HepG2 (cell line): ENCODE results near the gene HIF3A. TPM values are rescaled to one million over a fixed set of nuclear protein-coding genes. Genes with fewer than 3 reads are reported as not detected.

Source experiments
- ATAC-seq: fragments of 200-7000 bp; cut with Tn5 transposase; 3 replicates; pipeline ENCODE4 v1.9.1; 2020; ENCODE audit warnings: mild to moderate bottlenecking, moderate library complexity
- BruUV-seq: library from RNA; stranded (reverse); fragments of 400-500 nt; replicated peaks from 2 replicates; lab custom pipeline; 2021; lab: Mats Ljungman, UMichigan
- CTCF ChIA-PET: fragments of 300-600 bp; formaldehyde crosslinking; extraction: SDS; loops from one replicate; lab custom pipeline; 2021; ENCODE audit warnings: low total read pairs, inconsistent platforms, low intra/inter-chr PET ratio; lab: Yijun Ruan, JAX
- POLR2A ChIA-PET: fragments of 350-600 bp; sonication (Branson Sonifier 250); formaldehyde crosslinking; loops from one replicate; lab custom pipeline; 2020; ENCODE audit warnings: antibody characterized with exemption, inconsistent platforms; lab: Yijun Ruan, JAX
- DNase-seq: peaks from one replicate; pipeline ENCODE4 v3.0.0-alpha.2; 2015; ENCODE audit warnings: low spot score
- FAIRE-seq: peaks from 3 replicates; lab custom pipeline; 2011; peaks lifted over from hg19 to GRCh38; lab: Jason Lieb, UNC
- H2AFZ ChIP-seq: one replicate; pipeline ENCODE4 v1.6.1; 2011; ENCODE audit warnings: low read length, inconsistent platforms
- H3K27ac ChIP-seq: fragments of 300-600 bp; 3 replicates; pipeline ENCODE4 v1.8.0; 2011; ENCODE audit warnings: mixed run types, mild to moderate bottlenecking, mixed read lengths, low read length, inconsistent platforms; ENCODE audit not compliant: insufficient read depth; ENCODE audit errors: extremely low read length
- H3K27me3 ChIP-seq, 2 experiments: fragments of 200-600 bp in 1 of 2; 2 replicates in 1 of 2; 3 replicates in 1 of 2; pipeline versions ENCODE4 v1.6.0 to v1.8.0; 2011; ENCODE audit warnings: low read length in 2 of 2, mild to moderate bottlenecking in 2 of 2, moderate library complexity in 2 of 2, inconsistent platforms in 1 of 2; ENCODE audit not compliant: insufficient read depth in 2 of 2, control insufficient read depth in 1 of 2
- H3K36me3 ChIP-seq, 2 experiments: fragments of 200-600 bp in 1 of 2; replicated peaks in 1 of 2; 2 replicates in 1 of 2; 3 replicates in 1 of 2; pipeline versions ENCODE4 v1.5.1 to v1.8.0; 2011; ENCODE audit warnings: low read length in 2 of 2, inconsistent platforms in 1 of 2; ENCODE audit not compliant: insufficient read depth in 2 of 2, control insufficient read depth in 1 of 2
- H3K4me1 ChIP-seq: 2 replicates; pipeline ENCODE4 v1.5.1; 2012; ENCODE audit warnings: low read length, inconsistent platforms; ENCODE audit not compliant: insufficient read depth
- H3K4me2 ChIP-seq: 2 replicates; pipeline ENCODE4 v1.6.0; 2011; ENCODE audit warnings: low read depth, low read length, inconsistent platforms
- H3K4me3 ChIP-seq, 3 experiments: fragments of 200-600 bp in 1 of 3; sonication (generic), shearing (Covaris generic) in 1 of 3; replicated peaks in 1 of 3; 2 replicates each; pipeline ENCODE4 v1.5.1; 2011 to 2016; ENCODE audit warnings: low read length in 3 of 3, inconsistent platforms in 2 of 3, low read depth in 2 of 3, mild to moderate bottlenecking in 2 of 3, control low read depth in 1 of 3, mixed read lengths in 1 of 3; ENCODE audit not compliant: insufficient read depth in 1 of 3
- H3K79me2 ChIP-seq: one replicate; pipeline ENCODE4 v1.6.1; 2011; ENCODE audit warnings: low read length, inconsistent platforms; ENCODE audit not compliant: insufficient read depth
- H3K9ac ChIP-seq: 2 replicates; pipeline ENCODE4 v1.6.0; 2011; ENCODE audit warnings: mild to moderate bottlenecking, low read depth, low read length, inconsistent platforms; ENCODE audit not compliant: insufficient read depth
- H3K9me3 ChIP-seq: 2 replicates; pipeline ENCODE4 v1.5.1; 2012; ENCODE audit warnings: mild to moderate bottlenecking, low read length
- H4K20me1 ChIP-seq: 2 replicates; pipeline ENCODE4 v1.6.0; 2011; ENCODE audit warnings: inconsistent platforms, mild to moderate bottlenecking, low read length, moderate library complexity; ENCODE audit not compliant: insufficient read depth
- DMAP1 ChIP-seq: IDR thresholded peaks from 2 replicates; pipeline ENCODE4 v1.6.1; 2016
- KDM2A ChIP-seq: sonication (generic); formaldehyde crosslinking; IDR thresholded peaks from 2 replicates; pipeline ENCODE4 v1.4.0; 2020; ENCODE audit warnings: low read depth, missing genetic modification reagents, borderline replicate concordance
- MATR3 ChIP-seq: sonication (generic); formaldehyde crosslinking; IDR thresholded peaks from 2 replicates; pipeline ENCODE4 v1.4.0; 2020; ENCODE audit warnings: missing genetic modification reagents
- RARG ChIP-seq: sonication (generic); formaldehyde crosslinking; IDR thresholded peaks from 2 replicates; pipeline ENCODE4 v1.4.0; 2020; ENCODE audit warnings: low read depth, mild to moderate bottlenecking, missing genetic modification reagents
- SOX13 ChIP-seq, 3 experiments: fragments of 450-650 bp in 1 of 3; sonication (generic) in 1 of 3; formaldehyde crosslinking in 1 of 3; IDR thresholded peaks in 2 of 3; conservative IDR thresholded peaks in 1 of 3; 2 replicates each; pipeline versions ENCODE4 v1.5.0 to v1.6.1; 2016 to 2020; ENCODE audit warnings: antibody characterized with exemption in 1 of 3, mild to moderate bottlenecking in 1 of 3, missing compliant biosample characterization in 1 of 3, missing genetic modification reagents in 1 of 3, moderate library complexity in 1 of 3
- WGBS: methylation state at CpG from one replicate; pipeline ENCODE4 v1.1.6; 2017; ENCODE audit warnings: low lambda C conversion rate; 5-methylcytosine and 5-hydroxymethylcytosine counted together
- in situ Hi-C: cut with HindIII; loops from 2 replicates; pipeline ENCODE4 v1.10.0; 2017; ENCODE audit warnings: low pct_unique_long_range_greater_than_20kb; ENCODE audit not compliant: extremely low pct_ligation_motif_present
- intact Hi-C: fragments of 100-400 bp; cut with micrococcal nuclease; formaldehyde crosslinking; loops from one replicate; pipeline ENCODE4 v1.10.0; 2022; ENCODE audit not compliant: unreplicated experiment
- polyA plus RNA-seq, 8 experiments: library from polyadenylated mRNA; depleted of rRNA in 3 of 8; stranded (reverse) in 7 of 8; unstranded in 1 of 8; fragments of >200 nt; fragmentation: Illumina TruSeq in 4 of 8; extraction: Trizol in 4 of 8; gene quantifications; 2 replicates each; pipeline versions ENCODE4 v1.2.1 to v1.2.3, GENCODE V29; 2011 to 2016; ENCODE audit warnings: low read depth in 4 of 8, missing spikeins in 1 of 8, mixed read lengths in 1 of 8; ENCODE audit not compliant: insufficient read depth in 1 of 8
- total RNA-seq, 5 experiments: library from RNA; depleted of rRNA; stranded (reverse); fragments of >200 nt; fragmentation: Illumina TruSeq; extraction: Trizol; gene quantifications; 2 replicates each; pipeline ENCODE4 v1.2.3, GENCODE V29; 2016; ENCODE audit warnings: low read depth in 1 of 5
- TF ChIP-seq, protein P1 (sequence below): sonication (generic); formaldehyde crosslinking; conservative IDR thresholded peaks from 2 replicates; pipeline ENCODE4 v1.4.0; 2020; ENCODE audit warnings: mild to moderate bottlenecking, missing genetic modification reagents, moderate library complexity

Gene HIF3A
- total and polyA plus RNA-seq, 2 of the 13 experiments (the other 11 are each of a cell fraction or from before 2014, with no cell fraction given), result 0.09 to 0.22 TPM

DNA sequence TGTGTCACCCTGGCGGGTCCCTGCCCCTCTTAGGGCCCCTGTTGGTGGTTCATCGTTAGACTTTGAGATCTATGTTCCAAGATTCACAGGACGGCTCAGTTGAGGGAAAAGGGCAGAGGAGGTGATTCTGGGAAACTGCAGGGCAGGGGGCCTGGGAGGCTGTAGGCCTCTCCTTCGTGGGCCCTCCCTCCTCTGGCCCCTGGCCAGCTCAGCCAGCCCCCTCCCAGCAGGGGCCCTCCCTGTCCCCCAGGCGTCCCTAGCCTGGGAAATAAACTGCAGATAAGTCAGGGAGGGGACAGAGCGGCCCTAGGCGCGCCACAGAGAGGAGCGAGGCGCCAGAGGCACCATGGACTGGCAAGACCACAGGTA lies 6.5 kb downstream of the HIF3A start:
- Histone ChIP-seq H3K27ac (no peak overlapping the region), H3K27me3 (no peaks in the 10 kb centered on the region), H3K9me3 (peaks cover 7% of the 10 kb centered on the region; the same call in 1 of the 2 replicates), H3K4me1 (peaks cover 50% of the 10 kb centered on the region), H3K79me2 (no peaks in the 10 kb centered on the region), H4K20me1 (no peaks in the 10 kb centered on the region), H3K36me3 (no peaks in the 10 kb centered on the region), H3K9ac (peak overlapping the region; percentile 6; the same call in 1 of the 2 replicates), H3K4me2 (peak overlapping the region; percentile 33), H2AFZ (no peak overlapping the region), H3K4me3 (no peak overlapping the region)
- CTCF ChIA-PET, result no interaction called here
- FAIRE-seq, result no peak
- intact Hi-C loops, result no loop called here
- no peak for DNase-seq
- 52% methylated on average over 9 of the region's 10 CpGs for WGBS
- no peak for ATAC-seq
- POLR2A ChIA-PET, result no interaction called here
- TF ChIP-seq DMAP1 (CRISPR knock-in tag) (no peak), KDM2A (CRISPR knock-in tag) (0 out of 2 replicates have a peak, but pooled peaks have one; percentile 11)
- TF ChIP-seq, protein P1, sequence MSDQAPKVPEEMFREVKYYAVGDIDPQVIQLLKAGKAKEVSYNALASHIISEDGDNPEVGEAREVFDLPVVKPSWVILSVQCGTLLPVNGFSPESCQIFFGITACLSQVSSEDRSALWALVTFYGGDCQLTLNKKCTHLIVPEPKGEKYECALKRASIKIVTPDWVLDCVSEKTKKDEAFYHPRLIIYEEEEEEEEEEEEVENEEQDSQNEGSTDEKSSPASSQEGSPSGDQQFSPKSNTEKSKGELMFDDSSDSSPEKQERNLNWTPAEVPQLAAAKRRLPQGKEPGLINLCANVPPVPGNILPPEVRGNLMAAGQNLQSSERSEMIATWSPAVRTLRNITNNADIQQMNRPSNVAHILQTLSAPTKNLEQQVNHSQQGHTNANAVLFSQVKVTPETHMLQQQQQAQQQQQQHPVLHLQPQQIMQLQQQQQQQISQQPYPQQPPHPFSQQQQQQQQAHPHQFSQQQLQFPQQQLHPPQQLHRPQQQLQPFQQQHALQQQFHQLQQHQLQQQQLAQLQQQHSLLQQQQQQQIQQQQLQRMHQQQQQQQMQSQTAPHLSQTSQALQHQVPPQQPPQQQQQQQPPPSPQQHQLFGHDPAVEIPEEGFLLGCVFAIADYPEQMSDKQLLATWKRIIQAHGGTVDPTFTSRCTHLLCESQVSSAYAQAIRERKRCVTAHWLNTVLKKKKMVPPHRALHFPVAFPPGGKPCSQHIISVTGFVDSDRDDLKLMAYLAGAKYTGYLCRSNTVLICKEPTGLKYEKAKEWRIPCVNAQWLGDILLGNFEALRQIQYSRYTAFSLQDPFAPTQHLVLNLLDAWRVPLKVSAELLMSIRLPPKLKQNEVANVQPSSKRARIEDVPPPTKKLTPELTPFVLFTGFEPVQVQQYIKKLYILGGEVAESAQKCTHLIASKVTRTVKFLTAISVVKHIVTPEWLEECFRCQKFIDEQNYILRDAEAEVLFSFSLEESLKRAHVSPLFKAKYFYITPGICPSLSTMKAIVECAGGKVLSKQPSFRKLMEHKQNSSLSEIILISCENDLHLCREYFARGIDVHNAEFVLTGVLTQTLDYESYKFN, result 0 out of 2 replicates have a peak, but pooled peaks have one; percentile 36
- in situ Hi-C loops, result no loop called here
- BruUV-seq, result no TSS peak

DNA sequence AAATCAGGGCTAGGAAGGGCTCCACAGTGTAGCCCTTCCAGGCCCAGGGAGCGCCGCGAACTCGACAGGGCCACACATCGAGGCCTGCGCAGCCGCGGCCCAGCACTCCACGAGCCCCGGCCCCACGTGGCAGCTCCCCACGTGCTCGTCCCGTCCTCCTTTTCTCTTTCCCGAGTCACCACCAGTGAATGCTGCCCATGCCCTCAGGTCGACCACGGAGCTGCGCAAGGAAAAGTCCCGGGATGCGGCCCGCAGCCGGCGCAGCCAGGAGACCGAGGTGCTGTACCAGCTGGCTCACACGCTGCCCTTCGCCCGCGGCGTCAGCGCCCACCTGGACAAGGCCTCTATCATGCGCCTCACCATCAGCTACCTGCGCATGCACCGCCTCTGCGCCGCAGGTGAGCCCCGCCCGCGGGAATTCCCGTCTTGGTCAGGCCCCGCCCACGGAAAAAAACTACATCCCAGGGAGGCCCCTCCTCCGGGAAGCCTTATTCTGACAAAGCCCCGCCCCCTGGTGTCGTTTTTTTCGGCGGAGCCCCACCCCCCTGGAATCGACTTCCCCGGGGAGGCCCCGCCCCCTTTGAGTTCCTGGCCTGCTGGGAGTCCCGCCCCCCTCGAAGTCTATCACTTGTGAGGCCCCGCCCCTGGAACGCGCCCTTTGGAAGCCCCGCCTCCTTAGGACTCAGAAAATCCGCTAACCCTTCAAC lies 7.0 kb downstream of the HIF3A start:
- Histone ChIP-seq H3K9me3 (peaks cover 7% of the 10 kb centered on the region; the same call in 1 of the 2 replicates), H3K4me3 (no peak overlapping the region), H3K27ac (no peak overlapping the region)
- FAIRE-seq, result no peak
- BruUV-seq, result no TSS peak
- ATAC-seq, result no peak
- TF ChIP-seq SOX13 (IDR thresholded peaks at IDR 0.05) (no peak), SOX13 (CRISPR knock-in tag; conservative IDR thresholded peaks at IDR 0.05 in 1 of 2, IDR thresholded peaks at IDR 0.05 in 1 of 2) (no peak), RARG (no peak), KDM2A (CRISPR knock-in tag) (0 out of 2 replicates have a peak, but pooled peaks have one; percentile 10), MATR3 (CRISPR knock-in tag) (no peak)
- TF ChIP-seq, all 625 proteins: peak for 1
- peaks cover 45% of the 10 kb centered on the region for H3K4me1 ChIP-seq
- WGBS, result 85% methylated on average over 44 of the region's 56 CpGs
- intact Hi-C loops, result no loop called here
- no peaks in the 10 kb centered on the region for H3K79me2 ChIP-seq
- H3K9ac ChIP-seq, result peak overlapping the region; percentile 6; the same call in 1 of the 2 replicates
- no peaks in the 10 kb centered on the region for H3K27me3 ChIP-seq
- H4K20me1 ChIP-seq, result no peaks in the 10 kb centered on the region
- ChIA-PET POLR2A (no interaction called here), CTCF (no interaction called here)
- H2AFZ ChIP-seq, result no peak overlapping the region
- no peak overlapping the region; the same call in 1 of the 2 replicates for H3K4me2 ChIP-seq
- in situ Hi-C loops, result no loop called here
- no peak for DNase-seq
- no peaks in the 10 kb centered on the region for H3K36me3 ChIP-seq
